GM18507 (cell line): ENCODE results near the gene RGPD3.
"Not testable (repeated sequence)": the region's sequence is repeated elsewhere in the genome, so short reads cannot be mapped to it uniquely, and the experiment has no call there.

Source experiments
- DNase-seq: peaks from one replicate; pipeline ENCODE4 v3.0.0; 2011; ENCODE audit warnings: low read depth; ENCODE audit not compliant: insufficient read length; ENCODE audit errors: extremely low spot score
- FAIRE-seq: peaks from 2 replicates; lab custom pipeline; 2011; peaks lifted over from hg19 to GRCh38; lab: Jason Lieb, UNC

RGPD3 gene

DNA sequence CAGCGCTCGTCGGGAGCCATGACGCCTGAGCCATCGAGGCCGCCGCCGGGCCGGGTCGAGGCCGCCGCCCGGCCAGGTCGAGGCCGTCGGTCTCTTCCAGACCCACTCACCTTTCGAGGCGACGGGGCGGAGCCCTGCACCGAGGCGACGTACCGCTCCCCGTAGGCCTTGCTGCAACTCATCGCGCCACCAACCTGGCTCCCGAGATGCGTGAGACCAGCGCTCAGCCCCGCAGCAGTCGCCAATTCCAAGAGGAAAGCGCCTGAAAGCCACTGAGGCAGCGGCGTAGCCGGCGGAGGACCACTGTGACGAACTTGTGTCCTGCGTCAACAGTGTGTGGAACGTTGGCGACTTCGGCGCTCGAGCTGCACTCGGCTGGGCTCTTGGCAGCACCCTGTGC is at the start of gene RGPD3:
RGPD3 (minus strand) TSS at position 307 of the 400 bp plus-strand sequence; CDS start at position 182, 125 bp downstream.
- DNase-seq, FAIRE-seq: not testable (repeated sequence)

- FAIRE-seq = no peak
Observed at GRCh38 chr2:106517329-106517728, 49.1 kb upstream of the RGPD3 start.

DNA sequence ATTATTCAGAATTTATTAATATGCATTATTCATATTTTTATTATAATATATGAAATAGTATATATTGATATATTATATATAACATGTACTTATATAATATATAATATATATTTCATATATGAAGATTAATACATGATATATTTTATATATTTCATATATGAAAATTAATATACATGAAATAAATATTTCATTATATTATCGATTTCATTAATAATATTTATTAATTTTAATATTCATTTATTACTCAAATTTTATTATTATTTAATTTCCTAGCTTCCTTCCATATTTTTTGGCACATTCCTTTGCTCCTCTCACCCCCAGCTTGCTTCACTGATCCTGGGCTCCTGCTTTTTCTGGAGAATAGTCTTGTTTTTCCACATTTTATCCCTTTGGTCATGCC is 48.7 kb upstream of the RGPD3 start:
- FAIRE-seq (no peak), DNase-seq (no peak)

More at GRCh38 chr2:106517329-106517728, 49.1 kb upstream of the RGPD3 start:
- no peak for DNase-seq

DNA sequence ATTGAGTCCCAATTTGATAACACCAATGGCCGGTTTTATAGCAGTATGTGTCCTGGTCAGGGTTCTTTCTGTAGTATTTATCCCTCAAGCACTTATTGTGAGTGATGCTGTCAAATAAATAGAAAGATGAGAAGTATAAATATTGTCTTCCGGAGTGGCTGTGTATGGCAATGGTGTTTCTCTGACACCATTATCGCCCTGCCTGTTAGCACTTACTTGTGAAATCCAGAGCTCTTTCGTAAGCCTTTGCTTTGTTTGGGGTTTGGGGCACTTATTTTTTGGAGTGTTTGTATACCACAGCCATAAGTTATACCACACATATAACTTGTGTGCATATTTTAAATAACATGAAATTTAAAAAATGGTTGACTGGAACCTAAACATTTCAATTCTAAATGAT is 48.2 kb upstream of the RGPD3 start:
- DNase-seq (no peak), FAIRE-seq (no peak)

DNA sequence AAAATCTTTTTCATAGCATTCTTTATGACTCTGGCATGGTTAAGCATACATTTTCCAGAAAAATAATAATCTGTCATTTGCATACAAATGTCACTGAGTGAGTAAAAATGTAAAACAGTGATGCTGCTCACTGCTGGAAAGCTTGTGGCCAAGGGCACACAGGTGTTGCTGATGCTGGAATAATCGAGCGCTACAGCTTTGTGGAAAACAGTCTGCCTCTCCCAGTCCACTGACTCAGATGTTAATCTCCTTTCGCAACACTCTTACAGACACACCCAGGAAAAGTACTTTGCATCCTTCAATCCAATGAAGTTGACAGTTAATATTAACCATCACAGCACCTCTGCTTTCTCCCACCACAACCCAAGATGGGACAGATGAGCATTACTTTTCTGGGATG is 46.6 kb upstream of the RGPD3 start:
- DNase-seq, FAIRE-seq: not testable (repeated sequence)

GRCh38 chr2:106513391-106513790 is 45.2 kb upstream of the RGPD3 start:
- FAIRE-seq, DNase-seq: not testable (repeated sequence)

GRCh38 chr2:106511934-106512333 is 43.7 kb upstream of the RGPD3 start:
- FAIRE-seq, DNase-seq: not testable (repeated sequence)

DNA sequence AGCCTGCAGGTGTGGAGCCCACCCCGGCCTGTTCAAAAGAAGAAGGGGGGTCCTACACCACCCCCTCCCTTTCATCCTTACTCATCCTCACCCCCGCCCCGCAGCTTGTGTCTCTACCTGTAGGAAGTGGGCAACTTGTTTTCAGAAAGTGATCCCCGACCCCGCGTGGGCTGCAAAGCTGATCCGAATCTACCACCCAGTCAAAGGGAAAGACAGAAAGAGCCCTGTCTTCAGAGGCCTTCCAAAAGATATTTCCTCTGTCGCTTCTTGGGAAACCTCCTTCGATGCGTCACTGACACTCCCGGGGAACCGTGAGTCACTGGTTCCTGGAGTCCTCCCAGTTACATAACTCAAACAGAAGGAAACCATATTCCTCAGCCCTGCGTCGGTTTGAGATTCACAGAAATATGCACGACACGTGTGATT is 43.3 kb upstream of the RGPD3 start:
- not testable (repeated sequence) for DNase-seq, FAIRE-seq

- DNase-seq, FAIRE-seq: not testable (repeated sequence)
Observed at GRCh38 chr2:106510791-106511190, 42.6 kb upstream of the RGPD3 start.

- DNase-seq, FAIRE-seq: not testable (repeated sequence)
Observed at GRCh38 chr2:106509374-106509770, 41.2 kb upstream of the RGPD3 start.

DNA sequence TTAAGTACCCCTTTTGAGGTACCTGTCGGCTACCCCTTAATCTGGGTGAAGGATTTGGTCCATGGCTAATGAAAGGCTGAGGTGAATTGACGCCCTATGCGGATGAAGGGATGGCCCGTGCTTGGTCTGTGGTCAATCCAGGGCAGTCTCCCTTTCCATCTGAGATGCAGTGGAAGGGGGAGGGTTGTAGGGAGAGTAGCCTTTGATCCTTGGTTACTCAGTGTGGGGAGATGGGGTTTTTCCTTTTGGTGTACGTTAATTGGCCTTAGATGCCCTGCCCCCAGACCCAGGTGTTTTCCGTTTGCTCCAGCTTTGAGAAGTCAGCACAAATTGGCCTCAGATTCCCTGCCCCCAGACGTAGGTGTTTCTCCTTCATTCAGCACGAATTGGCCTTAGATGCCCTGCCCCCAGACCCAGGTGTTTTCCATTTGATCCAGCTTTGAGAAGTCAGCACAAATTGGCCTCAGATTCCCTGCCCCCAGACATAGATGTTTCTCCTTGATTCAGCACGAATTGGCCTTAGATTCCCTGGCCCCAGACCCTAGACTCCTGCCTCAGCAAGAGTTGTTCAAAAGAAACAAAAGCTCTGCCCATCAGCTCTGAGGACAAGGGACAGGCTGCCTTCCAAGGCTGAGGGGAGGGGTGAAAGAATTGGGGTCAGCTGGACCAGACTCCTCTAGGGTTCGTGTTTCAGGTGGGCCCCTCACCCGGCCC is 40.6 kb upstream of the RGPD3 start:
- not testable (repeated sequence) for DNase-seq, FAIRE-seq

GRCh38 chr2:106506002-106506687 is 37.9 kb upstream of the RGPD3 start:
- not testable (repeated sequence) for FAIRE-seq, DNase-seq

DNA sequence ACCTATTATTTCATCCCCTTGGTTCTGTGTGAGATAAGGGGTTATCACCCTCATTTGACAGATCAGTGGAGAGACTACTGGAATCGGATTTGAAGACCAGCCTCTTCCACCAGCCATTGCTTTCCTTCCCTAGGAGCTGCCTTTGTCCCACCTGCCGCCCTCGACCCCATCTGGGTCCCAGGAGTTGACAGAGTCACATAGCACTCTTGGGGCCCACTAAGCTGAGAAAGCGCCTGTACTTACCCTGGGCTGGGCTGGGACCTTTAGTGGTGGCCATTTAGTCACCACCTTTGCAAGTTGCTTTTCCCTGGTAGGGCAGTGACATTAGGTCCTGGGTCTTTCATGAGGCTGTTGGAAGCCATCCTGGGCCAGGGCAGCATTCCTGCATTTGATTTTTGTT is 36.6 kb upstream of the RGPD3 start:
- not testable (repeated sequence) for DNase-seq, FAIRE-seq

DNA sequence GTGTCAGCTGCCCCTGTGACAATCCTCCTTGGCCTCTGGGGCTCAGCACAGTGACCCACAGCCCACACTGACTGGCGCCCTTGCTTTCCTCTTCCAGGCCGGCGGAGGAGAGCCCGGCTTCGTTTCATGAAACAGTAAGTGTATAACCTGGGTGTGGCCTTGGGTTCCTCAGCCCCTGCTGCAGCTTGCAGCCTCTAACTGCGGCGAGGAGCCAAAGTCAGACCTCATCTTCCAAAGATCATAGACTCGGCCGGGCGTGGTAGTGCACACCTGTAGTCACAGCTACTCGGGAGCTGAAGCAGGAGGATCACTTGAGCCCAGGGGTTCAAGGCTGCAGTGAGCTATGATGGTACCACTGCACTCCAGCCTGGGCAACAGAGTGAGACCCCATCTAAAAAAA is 36.0 kb upstream of the RGPD3 start:
- FAIRE-seq, DNase-seq: not testable (repeated sequence)

- not testable (repeated sequence) for FAIRE-seq, DNase-seq
Observed at GRCh38 chr2:106502351-106502750, 34.1 kb upstream of the RGPD3 start.

DNA sequence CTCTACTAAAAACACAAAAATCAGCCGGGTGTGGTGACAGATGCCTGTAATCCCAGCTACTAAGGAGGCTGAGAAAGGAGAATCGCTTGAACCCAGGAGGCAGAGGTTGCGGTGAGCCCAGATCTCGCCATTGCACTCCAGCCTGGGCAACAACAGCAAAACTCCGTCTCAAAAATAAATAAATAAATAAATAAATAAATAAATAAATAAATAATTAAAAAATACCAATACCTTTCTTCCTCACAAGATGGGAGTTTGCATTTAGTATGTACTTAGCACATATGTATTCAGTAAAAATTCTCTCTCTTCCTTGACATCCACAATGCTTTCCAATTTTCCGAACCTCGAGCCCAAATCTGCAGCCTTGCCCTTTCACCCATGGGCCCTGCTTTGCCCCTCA is 32.1 kb upstream of the RGPD3 start:
- DNase-seq, FAIRE-seq: not testable (repeated sequence)

DNA sequence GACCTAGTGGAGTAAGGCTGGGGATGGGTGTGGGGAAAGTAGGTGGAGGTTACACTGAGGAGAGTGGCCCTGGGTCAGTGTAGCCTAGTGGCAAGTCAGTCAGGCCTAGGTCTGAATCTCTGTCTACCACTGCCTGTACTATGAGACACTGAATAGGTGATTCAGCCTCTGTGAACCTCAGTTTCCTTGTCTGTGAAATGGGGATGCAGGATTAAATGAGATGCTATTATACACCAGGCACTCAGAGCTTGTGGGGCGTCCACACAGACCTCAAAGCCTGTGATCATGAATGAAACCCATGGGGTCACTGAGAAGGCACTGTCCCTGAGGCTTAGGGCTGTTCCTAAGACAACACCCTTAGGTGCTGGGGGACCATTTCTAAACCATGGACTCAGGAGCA is 30.3 kb upstream of the RGPD3 start:
- DNase-seq, FAIRE-seq: not testable (repeated sequence)

GRCh38 chr2:106492913-106493312 is 24.7 kb upstream of the RGPD3 start:
- not testable (repeated sequence) for DNase-seq, FAIRE-seq

GRCh38 chr2:106492399-106492798 is 24.2 kb upstream of the RGPD3 start:
- not testable (repeated sequence) for FAIRE-seq, DNase-seq

- not testable (repeated sequence) for DNase-seq, FAIRE-seq
Observed at GRCh38 chr2:106489701-106490100, 21.5 kb upstream of the RGPD3 start.
